Chondrocyte (in vitro differentiated cells): ENCODE results near the gene TOP3B. TPM values are rescaled to one million over a fixed set of nuclear protein-coding genes. Genes with fewer than 3 reads are reported as not detected.

Experiments
- DNase-seq: peaks from one replicate; pipeline ENCODE4 v3.0.0; 2021; ENCODE audit warnings: mixed read lengths, low spot score
- H3K27ac Mint-ChIP-seq: one replicate; pipeline ENCODE4 v1.8.0; 2021; ENCODE audit warnings: mild to moderate bottlenecking, moderate library complexity, mixed read lengths; ENCODE audit not compliant: unreplicated experiment
- H3K27me3 Mint-ChIP-seq: 2 replicates; pipeline ENCODE4 v1.8.0; 2021; ENCODE audit warnings: low read depth, mixed read lengths
- H3K36me3 Mint-ChIP-seq: 2 replicates; pipeline ENCODE4 v1.8.0; 2021; ENCODE audit warnings: low read depth, mixed read lengths
- H3K4me1 Mint-ChIP-seq: 2 replicates; pipeline ENCODE4 v1.8.0; 2021; ENCODE audit warnings: low read depth, mild to moderate bottlenecking, mixed read lengths
- H3K4me3 Mint-ChIP-seq: one replicate; pipeline ENCODE4 v1.8.0; 2021; ENCODE audit warnings: mild to moderate bottlenecking, moderate library complexity, mixed read lengths; ENCODE audit not compliant: unreplicated experiment
- H3K9me3 Mint-ChIP-seq: 2 replicates; pipeline ENCODE4 v1.8.0; 2021; ENCODE audit warnings: low read depth, mixed read lengths
- total RNA-seq: library from RNA; stranded (reverse); gene quantifications from 3 replicates; pipeline ENCODE4 v1.2.1, GENCODE V29; 2021
- TF ChIP-seq, protein P1 (sequence below): fragments of 200-600 bp; sonication (generic); IDR thresholded peaks from 2 replicates; pipeline ENCODE4 v1.5.0; 2021; ENCODE audit warnings: antibody characterized with exemption, mild to moderate bottlenecking, moderate library complexity

Gene TOP3B
- total RNA-seq, 1 donor from 2014 or later, result 25.8 TPM

- no peak for DNase-seq
- Mint-ChIP-seq H3K27me3 (no peaks in the 10 kb centered on the region), H3K9me3 (no peaks in the 10 kb centered on the region), H3K4me3 (peak within 1 kb of the TSS; percentile 84), H3K36me3 (no peaks in the 10 kb centered on the region), H3K27ac (peak within 1 kb of the TSS; percentile 78), H3K4me1 (peaks cover 11% of the 10 kb centered on the region)
- TF ChIP-seq, protein P1, sequence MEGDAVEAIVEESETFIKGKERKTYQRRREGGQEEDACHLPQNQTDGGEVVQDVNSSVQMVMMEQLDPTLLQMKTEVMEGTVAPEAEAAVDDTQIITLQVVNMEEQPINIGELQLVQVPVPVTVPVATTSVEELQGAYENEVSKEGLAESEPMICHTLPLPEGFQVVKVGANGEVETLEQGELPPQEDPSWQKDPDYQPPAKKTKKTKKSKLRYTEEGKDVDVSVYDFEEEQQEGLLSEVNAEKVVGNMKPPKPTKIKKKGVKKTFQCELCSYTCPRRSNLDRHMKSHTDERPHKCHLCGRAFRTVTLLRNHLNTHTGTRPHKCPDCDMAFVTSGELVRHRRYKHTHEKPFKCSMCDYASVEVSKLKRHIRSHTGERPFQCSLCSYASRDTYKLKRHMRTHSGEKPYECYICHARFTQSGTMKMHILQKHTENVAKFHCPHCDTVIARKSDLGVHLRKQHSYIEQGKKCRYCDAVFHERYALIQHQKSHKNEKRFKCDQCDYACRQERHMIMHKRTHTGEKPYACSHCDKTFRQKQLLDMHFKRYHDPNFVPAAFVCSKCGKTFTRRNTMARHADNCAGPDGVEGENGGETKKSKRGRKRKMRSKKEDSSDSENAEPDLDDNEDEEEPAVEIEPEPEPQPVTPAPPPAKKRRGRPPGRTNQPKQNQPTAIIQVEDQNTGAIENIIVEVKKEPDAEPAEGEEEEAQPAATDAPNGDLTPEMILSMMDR, result peak; percentile 86
These were observed 29.7 kb downstream of the TOP3B start, which contains the start of gene PPM1F for GRCh38 chr22:21952586-21953571. TSS of gene PPM1F (minus strand) at chr22:21952848. CDS start at chr22:21946048, 6,800 bp downstream.

- no peaks in the 10 kb centered on the region for H3K27me3 Mint-ChIP-seq
- H3K9me3 Mint-ChIP-seq, result no peaks in the 10 kb centered on the region
- H3K27ac Mint-ChIP-seq, result peak overlapping the region; percentile 8
- peak overlapping the region; percentile 84 for H3K4me3 Mint-ChIP-seq
- TF ChIP-seq, protein P1, result no peak
- H3K4me1 Mint-ChIP-seq, result peaks cover 19% of the 10 kb centered on the region
- no peaks in the 10 kb centered on the region for H3K36me3 Mint-ChIP-seq
- no peak for DNase-seq
These were observed 30.6 kb downstream of the TOP3B start for GRCh38 chr22:21951931-21952465.

- H3K4me3 Mint-ChIP-seq, result no peak overlapping the region
- TF ChIP-seq, protein P1, result no peak
- no peaks in the 10 kb centered on the region for H3K27me3 Mint-ChIP-seq
- peaks cover 19% of the 10 kb centered on the region for H3K4me1 Mint-ChIP-seq
- H3K36me3 Mint-ChIP-seq, result no peaks in the 10 kb centered on the region
- no peaks in the 10 kb centered on the region for H3K9me3 Mint-ChIP-seq
- H3K27ac Mint-ChIP-seq, result no peak overlapping the region
- no peak for DNase-seq
These were observed 31.5 kb downstream of the TOP3B start for GRCh38 chr22:21951062-21951461.

GRCh38 chr22:21949948-21950347 lies 32.6 kb downstream of the TOP3B start:
- Mint-ChIP-seq H3K4me3 (no peak overlapping the region), H3K27ac (no peak overlapping the region), H3K9me3 (no peaks in the 10 kb centered on the region), H3K4me1 (peaks cover 19% of the 10 kb centered on the region), H3K36me3 (peaks cover 3% of the 10 kb centered on the region), H3K27me3 (no peaks in the 10 kb centered on the region)
- TF ChIP-seq, protein P1, result no peak
- DNase-seq, result no peak

- TF ChIP-seq, protein P1, result no peak
- no peak overlapping the region for H3K27ac Mint-ChIP-seq
- no peaks in the 10 kb centered on the region for H3K27me3 Mint-ChIP-seq
- H3K4me3 Mint-ChIP-seq, result no peak overlapping the region
- no peaks in the 10 kb centered on the region for H3K9me3 Mint-ChIP-seq
- no peak for DNase-seq
- H3K4me1 Mint-ChIP-seq, result peaks cover 19% of the 10 kb centered on the region
- H3K36me3 Mint-ChIP-seq, result peaks cover 6% of the 10 kb centered on the region
These were observed 33.0 kb downstream of the TOP3B start for GRCh38 chr22:21949569-21949918.
